GM21786 (cell line): ENCODE measurements around the gene ARL14.
"Not testable (repeated sequence)": the region's sequence is repeated elsewhere in the genome, so short reads cannot be mapped to it uniquely, and the experiment has no call there.

Experiments
- ATAC-seq: cut with Tn5 transposase; IDR thresholded peaks from one replicate; pipeline ENCODE4 v1.9.1; 2021; ENCODE audit not compliant: unreplicated experiment

The ARL14 gene

DNA sequence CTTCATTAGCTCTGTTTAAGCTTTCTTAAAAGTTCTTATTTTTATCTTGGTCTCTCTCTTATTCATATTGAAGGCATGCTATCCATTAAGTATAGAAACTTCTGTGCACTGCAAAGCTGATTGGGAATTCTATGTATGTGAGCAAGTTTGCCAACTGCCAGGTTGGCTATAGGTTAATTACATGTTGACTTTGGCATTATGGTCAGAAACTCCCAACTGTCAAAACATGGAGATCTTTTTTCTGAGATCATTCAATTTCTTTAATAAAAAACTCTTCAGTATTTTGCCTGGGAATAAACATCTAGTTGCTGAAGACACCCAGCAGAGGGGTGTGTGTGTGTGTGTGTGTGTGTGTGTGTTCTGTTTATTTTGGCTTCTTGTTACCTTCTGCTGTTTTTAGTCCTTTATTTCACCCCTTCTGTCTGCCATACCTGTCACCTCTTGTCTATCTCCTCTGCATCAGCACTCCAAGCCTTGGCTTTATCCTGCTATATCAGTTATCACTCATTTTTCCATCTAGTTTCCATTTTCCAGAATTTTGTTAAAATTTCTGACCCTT is 1.3 kb upstream of the ARL14 start:
- ATAC-seq: no peak

- ATAC-seq: no peak
Observed at GRCh38 chr3:160677459-160677881, 510 bp downstream of the ARL14 start.

DNA sequence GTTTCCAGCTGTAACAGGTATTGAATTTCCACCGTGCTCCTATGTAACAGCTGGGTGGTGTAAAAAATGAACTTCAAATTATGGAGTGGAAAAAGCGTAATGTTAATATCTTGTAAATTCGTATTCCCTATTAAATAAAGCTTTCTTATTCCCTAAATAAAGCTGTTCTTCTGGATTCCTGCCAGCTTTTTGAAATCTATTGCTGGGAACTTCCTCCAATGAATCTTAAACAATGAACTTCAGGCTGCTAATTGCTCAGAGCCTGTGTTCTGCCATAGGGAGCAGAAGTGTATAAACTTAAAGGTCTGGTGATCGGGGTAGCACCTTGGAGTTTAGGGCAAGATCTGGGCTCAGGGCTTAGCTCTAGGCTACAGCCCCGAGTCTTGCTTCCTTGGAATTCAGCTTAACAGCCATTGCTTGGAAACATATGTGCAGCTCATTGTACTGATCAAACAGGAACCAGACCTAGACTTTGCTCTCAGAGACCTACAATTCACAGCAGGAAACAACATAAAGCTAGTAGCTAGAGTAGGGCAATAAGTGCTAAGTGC is 1.4 kb downstream of the ARL14 start:
- ATAC-seq: no peak

- no peak for ATAC-seq
Observed at GRCh38 chr3:160684368-160684740, 7.4 kb downstream of the ARL14 start.

DNA sequence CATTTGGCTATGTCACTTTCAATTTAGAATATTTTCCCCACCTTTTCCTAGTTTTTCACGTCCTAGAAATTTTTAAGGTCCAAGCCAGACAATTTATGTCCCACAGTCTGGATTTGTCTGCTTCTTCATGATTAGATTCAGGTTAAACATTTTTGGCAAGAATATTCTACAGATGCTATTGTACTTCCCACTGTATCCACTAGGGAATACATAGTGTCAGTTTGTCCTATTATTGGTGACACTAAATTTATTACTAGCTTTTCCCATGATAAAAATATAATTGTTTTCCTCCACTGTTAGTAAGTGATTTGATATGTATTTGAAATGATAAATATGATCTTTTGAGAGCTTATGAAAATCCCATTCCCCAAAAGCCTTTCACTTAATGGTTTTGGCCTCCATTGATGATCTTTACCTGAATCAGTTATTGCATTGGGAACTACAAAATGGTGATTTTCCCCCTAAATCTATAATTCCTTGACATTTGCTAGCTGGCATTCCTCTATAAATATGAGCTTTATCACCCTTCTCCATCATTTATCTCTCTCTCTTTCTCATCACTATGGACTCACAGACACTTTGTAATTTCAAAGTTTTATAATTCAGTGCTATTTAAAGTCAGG is 8.3 kb downstream of the ARL14 start:
- ATAC-seq: no peak

DNA sequence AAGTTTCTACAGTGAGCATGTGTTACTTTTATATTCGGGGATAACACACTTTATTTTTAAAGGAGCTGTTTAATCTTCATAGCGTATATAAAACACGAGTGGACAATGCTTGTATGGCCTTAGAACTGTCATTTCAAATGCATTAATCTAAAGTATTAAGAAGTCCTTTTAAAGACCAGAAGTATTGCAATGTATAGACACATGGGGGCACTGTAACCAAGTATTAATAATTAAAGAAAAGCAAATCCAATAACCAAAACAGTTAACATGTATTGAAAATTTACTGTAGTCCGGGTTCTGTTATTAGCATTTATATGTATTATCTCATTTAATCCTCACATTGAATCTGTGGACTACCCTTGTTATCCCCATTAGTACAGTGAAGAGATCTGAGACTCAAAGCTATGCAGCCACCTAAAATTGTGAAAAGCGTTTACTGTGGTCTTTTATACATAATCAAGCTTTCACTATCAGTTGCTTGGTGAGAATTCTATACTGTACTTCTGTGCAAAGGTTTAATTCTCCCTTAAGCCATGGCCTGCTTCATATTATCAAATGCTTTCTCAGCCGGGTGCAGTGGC is 10.1 kb downstream of the ARL14 start:
- no peak for ATAC-seq

DNA sequence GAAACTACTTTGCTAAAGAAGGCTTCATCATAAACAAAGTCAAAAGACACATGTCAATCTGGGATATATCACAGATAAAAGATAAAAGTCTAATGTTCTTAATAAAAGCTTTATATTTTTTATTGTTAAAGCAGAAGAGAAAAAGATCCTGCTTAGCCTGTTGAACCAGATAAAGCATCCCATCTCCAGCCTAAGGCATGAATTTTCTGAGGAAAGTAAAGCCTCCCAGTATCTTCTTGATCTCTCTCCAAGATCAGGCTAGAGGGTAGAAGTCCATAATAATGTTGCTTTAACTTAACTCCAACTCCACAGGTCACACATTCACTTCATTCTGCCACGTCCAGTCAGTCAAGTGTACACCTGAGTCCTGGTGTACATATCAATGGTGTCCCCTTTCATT is 14.2 kb downstream of the ARL14 start:
- no peak for ATAC-seq

- ATAC-seq: no peak
Observed at GRCh38 chr3:160691962-160692361, 15.0 kb downstream of the ARL14 start.

DNA sequence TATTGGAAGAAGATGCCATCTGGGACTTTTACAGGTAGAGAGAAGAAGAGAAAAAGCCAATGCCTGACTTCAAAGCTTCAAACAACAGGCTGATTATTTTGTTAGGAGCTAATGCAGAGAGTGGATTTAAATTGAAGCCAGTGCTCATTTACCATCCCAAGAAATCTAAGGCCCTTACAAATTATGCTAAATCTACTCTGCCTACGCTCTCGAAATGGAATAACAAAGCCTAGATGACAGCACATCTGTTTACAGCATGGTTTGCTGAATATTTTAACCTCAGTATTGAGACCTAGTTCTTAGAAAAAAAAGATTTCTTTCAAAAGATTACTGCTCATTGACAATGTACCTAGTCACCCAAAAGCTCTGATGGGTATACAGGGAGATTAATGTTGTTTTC is 16.2 kb downstream of the ARL14 start:
- no peak for ATAC-seq

DNA sequence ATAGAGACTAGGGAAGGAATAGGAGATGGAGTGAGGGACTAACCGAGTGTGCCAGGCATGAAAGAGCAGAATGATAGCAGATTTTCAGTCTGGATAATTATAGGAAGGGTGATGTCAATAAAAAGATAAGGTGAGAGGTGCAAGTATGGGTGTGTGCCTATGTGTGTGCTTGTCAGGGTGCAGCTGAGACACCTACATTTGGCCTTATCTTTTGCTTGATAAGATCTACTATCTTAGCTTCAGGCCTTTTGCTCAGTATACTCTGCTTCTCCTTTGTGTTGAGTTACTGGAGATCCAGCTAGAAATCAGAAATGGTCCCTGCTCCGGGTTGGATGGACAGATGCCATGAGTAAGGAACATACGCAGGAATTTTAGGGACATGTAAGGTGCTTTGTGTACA is 17.4 kb downstream of the ARL14 start:
- ATAC-seq: no peak

GRCh38 chr3:160695003-160695402 is 18.0 kb downstream of the ARL14 start:
- ATAC-seq: no peak

GRCh38 chr3:160695915-160696327 is 19.0 kb downstream of the ARL14 start:
- no peak for ATAC-seq

- no peak for ATAC-seq
Observed at GRCh38 chr3:160697637-160698380, 20.8 kb downstream of the ARL14 start.

GRCh38 chr3:160698599-160699195 is 21.7 kb downstream of the ARL14 start:
- no peak for ATAC-seq

- ATAC-seq: no peak
Observed at GRCh38 chr3:160701490-160701889, 24.5 kb downstream of the ARL14 start.

DNA sequence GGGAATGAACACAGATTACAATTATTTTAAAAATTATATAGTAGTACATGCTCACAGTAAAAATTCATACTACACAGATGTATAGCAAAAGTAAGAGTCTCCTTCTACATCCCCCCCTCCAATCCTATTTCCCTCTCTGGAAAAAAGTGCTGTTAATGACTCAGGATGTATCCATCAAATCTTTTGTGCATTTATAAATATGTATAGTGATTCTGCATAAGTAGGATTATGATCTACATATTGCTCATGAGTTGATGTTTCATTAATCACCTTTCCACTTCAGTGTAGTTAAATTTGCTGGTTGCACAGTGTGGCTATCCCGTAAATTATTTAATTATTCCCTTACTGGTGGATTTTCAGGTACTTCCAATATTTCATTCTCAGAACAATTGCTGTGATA is 25.3 kb downstream of the ARL14 start:
- ATAC-seq: no peak

DNA sequence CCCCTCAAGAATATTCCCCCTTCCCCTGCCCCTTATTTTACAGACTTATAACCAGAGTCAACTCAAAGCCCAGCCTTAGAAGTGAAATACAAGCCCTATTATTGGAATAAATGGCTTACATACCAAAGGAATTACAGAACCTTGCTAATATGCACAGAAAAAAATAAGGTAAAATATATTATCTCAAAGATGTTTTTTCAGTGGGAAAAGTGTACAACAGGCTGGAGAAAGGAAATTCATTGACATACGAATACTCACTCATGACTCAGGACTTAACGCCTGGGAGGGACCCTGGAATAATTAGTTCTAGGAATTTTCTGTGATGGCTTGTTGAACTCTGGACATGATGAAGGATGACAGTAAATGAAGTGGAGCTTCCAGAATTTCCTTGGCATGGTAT is 27.0 kb downstream of the ARL14 start:
- ATAC-seq: no peak

GRCh38 chr3:160707187-160707794 is 30.3 kb downstream of the ARL14 start:
- peak; percentile 68 for ATAC-seq

- no peak for ATAC-seq
Observed at GRCh38 chr3:160709477-160710182, 32.7 kb downstream of the ARL14 start.

GRCh38 chr3:160713144-160713543 is 36.2 kb downstream of the ARL14 start:
- ATAC-seq: not testable (repeated sequence)
